Measurements from ENCODE around the gene IGFBPL1. TPM values are rescaled to one million over a fixed set of nuclear protein-coding genes. Genes with fewer than 3 reads are reported as not detected.
A peak's percentile ranks its signal among the peaks of the same experiment; 100 is the strongest.

The IGFBPL1 gene
- total RNA-seq, 2 donors from 2014 or later: 2.3 to 3.3 TPM

GRCh38 chr9:38419181-38419580, 5.1 kb downstream of the IGFBPL1 start:
- TF ChIP-seq POLR2A (IDR thresholded peaks at IDR 0.05) (no peak), CTCF (IDR thresholded peaks at IDR 0.05) (no peak)
- Histone ChIP-seq H3K4me1 (peaks cover 5% of the 10 kb centered on the region), H3K27ac (no peak overlapping the region), H3K36me3 (replicated peaks in 1 of 2; ENCODE audit: insufficient read depth in 1 of 2, low read depth in 2 of 2) (no peaks in the 10 kb centered on the region), H3K9me3 (no peaks in the 10 kb centered on the region), H3K27me3 (no peaks in the 10 kb centered on the region), H3K4me3 (no peak overlapping the region)
- intact Hi-C loops (cut with DNase I): no loop called here
- no peak for ATAC-seq
- 51 to 64% methylated on average over 5 of the region's 5 CpGs for WGBS, 2 donors
- no peak for DNase-seq

GRCh38 chr9:38418366-38418765, 5.9 kb downstream of the IGFBPL1 start:
- Histone ChIP-seq H3K4me1 (no peaks in the 10 kb centered on the region), H3K4me3 (no peak overlapping the region), H3K9me3 (no peaks in the 10 kb centered on the region), H3K27me3 (no peaks in the 10 kb centered on the region), H3K36me3 (replicated peaks in 1 of 2; ENCODE audit: insufficient read depth in 1 of 2, low read depth in 2 of 2) (no peaks in the 10 kb centered on the region), H3K27ac (no peak overlapping the region)
- DNase-seq (no peak), ATAC-seq (no peak)
- intact Hi-C loops (cut with DNase I): no loop called here
- TF ChIP-seq POLR2A (IDR thresholded peaks at IDR 0.05): no peak
- 90 to 95% methylated on average over 1 of the region's 1 CpG for WGBS, 2 donors

DNA sequence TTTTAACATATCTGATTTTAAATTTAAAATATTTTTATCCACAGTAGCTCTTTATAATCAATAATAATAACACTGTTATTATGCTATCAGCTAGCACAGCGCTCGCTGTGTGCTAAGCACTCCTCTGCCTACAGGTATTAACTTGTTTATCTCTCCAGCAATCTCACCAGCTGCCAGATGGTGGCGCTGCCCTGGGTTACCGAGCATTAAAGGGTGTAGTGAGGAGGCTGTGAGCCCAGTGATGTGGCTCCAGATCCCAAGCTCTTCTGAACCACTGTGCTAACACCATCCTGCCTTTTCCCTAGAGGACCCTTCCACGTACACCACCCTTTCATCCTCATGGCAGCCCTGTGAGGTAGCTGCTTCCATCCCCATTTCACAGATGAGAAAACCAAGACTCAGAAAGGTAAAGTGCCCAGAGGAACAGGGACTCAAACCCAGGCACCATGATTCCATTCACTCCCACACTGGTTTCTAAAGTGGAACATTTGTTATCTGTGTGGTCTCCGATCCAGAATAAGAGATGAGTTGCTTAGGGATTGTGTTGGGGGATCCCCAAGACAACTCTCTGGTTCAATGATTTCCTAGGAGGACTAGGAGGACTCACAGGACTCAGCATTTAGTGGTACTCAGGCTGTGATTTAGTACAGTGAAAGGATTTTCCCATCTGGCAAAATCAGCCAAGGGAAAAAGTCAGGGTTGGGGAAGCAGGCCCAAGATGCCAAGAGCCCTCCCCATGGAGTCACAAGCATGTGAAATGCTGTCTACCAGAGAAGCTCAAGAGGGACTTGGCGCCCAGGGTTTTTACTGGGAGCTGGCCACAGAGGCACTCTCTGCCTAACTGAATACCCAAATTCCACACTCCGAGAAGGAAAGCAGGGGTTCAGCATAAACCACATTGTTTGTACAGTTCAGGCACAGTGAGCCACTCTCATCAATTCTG, 7.0 kb downstream of the IGFBPL1 start:
- TF ChIP-seq POLR2A (IDR thresholded peaks at IDR 0.05): no peak
- TF ChIP-seq CTCF (IDR thresholded peaks at IDR 0.05): peak in 5 of 7 experiments; percentile 14 to 32 (median 27)
- DNase-seq: peak in 1 of 4 donors; percentile 43

DNA sequence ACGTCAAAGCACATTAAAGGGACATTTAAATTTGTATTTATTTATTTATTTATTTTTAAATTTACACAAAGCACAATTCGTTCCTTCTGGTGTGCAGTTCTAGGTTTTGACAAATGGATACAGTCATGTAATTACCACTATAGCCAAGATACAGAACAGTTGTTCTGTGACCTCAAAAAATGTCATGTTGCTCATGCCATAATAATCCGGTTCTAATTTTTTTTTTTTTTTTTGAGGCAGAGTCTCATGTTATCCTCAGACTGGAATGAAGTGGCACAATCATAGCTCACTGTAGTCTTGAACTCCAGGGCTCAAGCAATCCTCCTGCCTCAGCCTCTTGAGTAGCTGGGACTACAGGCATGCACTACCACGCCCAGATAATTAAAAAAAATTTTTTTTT, 7.8 kb downstream of the IGFBPL1 start:
- no peak overlapping the region for H3K27ac ChIP-seq
- no peak for ATAC-seq
- H3K4me1 ChIP-seq: no peaks in the 10 kb centered on the region
- H3K9me3 ChIP-seq: no peaks in the 10 kb centered on the region
- 59 to 63% methylated on average over 4 of the region's 4 CpGs for WGBS, 2 donors
- TF ChIP-seq CTCF (IDR thresholded peaks at IDR 0.05): no peak
- no peak for TF ChIP-seq POLR2A (IDR thresholded peaks at IDR 0.05)
- H3K36me3 ChIP-seq (replicated peaks in 1 of 2; ENCODE audit: insufficient read depth in 1 of 2, low read depth in 2 of 2): no peaks in the 10 kb centered on the region
- intact Hi-C loops (cut with DNase I): no loop called here
- DNase-seq: no peak
- H3K27me3 ChIP-seq: no peaks in the 10 kb centered on the region
- no peak overlapping the region for H3K4me3 ChIP-seq

More for the DNA sequence above, 7.0 kb downstream of the IGFBPL1 start:
- no peaks in the 10 kb centered on the region for H3K36me3 ChIP-seq (replicated peaks in 1 of 2; ENCODE audit: insufficient read depth in 1 of 2, low read depth in 2 of 2)
- 68 to 72% methylated on average over 8 of the region's 8 CpGs for WGBS, 2 donors
- H3K9me3 ChIP-seq: no peaks in the 10 kb centered on the region
- no peak for ATAC-seq
- H3K27me3 ChIP-seq: no peaks in the 10 kb centered on the region
- no peaks in the 10 kb centered on the region for H3K4me1 ChIP-seq
- H3K4me3 ChIP-seq: no peak overlapping the region
- intact Hi-C loops (cut with DNase I): no loop called here
- no peak overlapping the region for H3K27ac ChIP-seq

DNA sequence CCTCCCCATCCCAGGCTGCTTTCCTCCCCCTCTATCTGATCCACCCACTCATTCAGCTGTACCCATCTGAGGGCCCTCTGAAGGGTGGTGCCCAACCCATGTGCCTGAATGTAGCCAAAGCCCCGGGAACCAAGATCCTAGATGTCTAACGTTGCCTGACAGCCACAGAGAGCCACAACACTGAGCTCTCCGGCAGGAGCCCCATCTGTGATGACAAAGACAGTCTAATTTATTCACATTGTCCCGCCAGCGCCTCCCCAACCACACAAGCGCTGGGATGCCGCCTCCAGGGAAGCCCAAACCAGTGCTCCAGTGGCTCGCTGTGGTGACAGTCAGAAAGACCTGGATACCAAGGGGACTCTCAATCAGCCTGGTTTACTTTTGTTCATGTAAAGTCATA, 8.4 kb downstream of the IGFBPL1 start:
- Histone ChIP-seq H3K9me3 (no peaks in the 10 kb centered on the region), H3K4me3 (no peak overlapping the region), H3K27ac (no peak overlapping the region), H3K4me1 (no peaks in the 10 kb centered on the region), H3K36me3 (replicated peaks in 1 of 2; ENCODE audit: insufficient read depth in 1 of 2, low read depth in 2 of 2) (no peaks in the 10 kb centered on the region), H3K27me3 (no peaks in the 10 kb centered on the region)
- WGBS, 2 donors: 88% methylated on average over 8 of the region's 8 CpGs
- no peak for TF ChIP-seq CTCF (IDR thresholded peaks at IDR 0.05)
- TF ChIP-seq POLR2A (IDR thresholded peaks at IDR 0.05): no peak
- ATAC-seq (no peak), DNase-seq (no peak)
- intact Hi-C loops (cut with DNase I): no loop called here
